Measurements from ENCODE around the gene ARHGAP15.

DNA sequence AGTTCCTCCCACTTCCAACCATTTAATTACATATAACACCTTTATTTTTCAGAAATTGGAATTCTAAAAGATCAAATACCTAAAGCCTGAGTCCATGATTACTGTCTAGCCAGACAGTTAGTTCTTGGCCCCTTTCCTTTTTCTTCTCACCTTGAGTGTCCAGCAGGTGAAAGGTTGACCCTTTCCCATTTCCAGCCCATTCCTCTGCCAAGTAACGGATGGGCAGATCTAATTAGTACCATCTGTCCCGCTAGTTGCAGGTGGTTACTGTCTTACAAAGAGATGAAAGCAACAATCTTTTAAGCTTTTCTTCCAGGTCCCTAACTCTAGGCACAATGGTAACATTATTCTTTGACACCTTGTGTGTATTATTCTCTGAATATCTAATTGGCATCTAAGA, 506.7 kb downstream of the ARHGAP15 start:
- TF ChIP-seq POLR2AphosphoS5 (IDR thresholded peaks at IDR 0.05) (no peak), EP300 (IDR thresholded peaks at IDR 0.05; ENCODE audit: low read depth) (no peak)

Data from transverse colon (tissue), 3 donors.